HL-60 (cell line): Measurements from ENCODE around the gene RFFL.
"Not testable (repeated sequence)": the region's sequence is repeated elsewhere in the genome, so short reads cannot be mapped to it uniquely, and the experiment has no call there.

Experiments
- DNase-seq, 2 experiments: peaks; one replicate each; pipeline ENCODE4 v3.0.0-alpha.2; 2010 to 2020; ENCODE audit warnings: low read depth in 1 of 2, low spot score in 1 of 2
- H3K27ac ChIP-seq: fragments of 250-450 bp; sonication (Bioruptor Pico); replicated peaks from 2 replicates; pipeline ENCODE4 v1.5.1; 2020; ENCODE audit warnings: mild to moderate bottlenecking, moderate library complexity
- H3K27me3 ChIP-seq: fragments of 250-450 bp; sonication (Bioruptor Pico); 2 replicates; pipeline ENCODE4 v1.5.1; 2021; ENCODE audit warnings: mild to moderate bottlenecking, moderate library complexity; ENCODE audit not compliant: insufficient read depth, poor library complexity, severe bottlenecking
- H3K4me3 ChIP-seq: replicated peaks from 2 replicates; pipeline ENCODE4 v1.5.1; 2011; ENCODE audit warnings: mild to moderate bottlenecking, control low read depth, low read length; ENCODE audit not compliant: insufficient read depth
- CTCF ChIP-seq: IDR thresholded peaks from one replicate; pipeline ENCODE4 v1.5.1; 2011; ENCODE audit warnings: low read length, control low read depth, inconsistent platforms; ENCODE audit not compliant: insufficient read depth
- GABPA ChIP-seq: IDR thresholded peaks from 2 replicates; pipeline ENCODE4 v1.6.1; 2012; ENCODE audit warnings: low read depth
- POLR2AphosphoS5 ChIP-seq: IDR thresholded peaks from 2 replicates; pipeline ENCODE4 v1.6.1; 2012; ENCODE audit warnings: low read depth
- SPI1 ChIP-seq: IDR thresholded peaks from 2 replicates; pipeline ENCODE4 v1.6.1; 2012; ENCODE audit warnings: low read depth, mild to moderate bottlenecking, borderline replicate concordance
- TF ChIP-seq, protein P1 (sequence below): IDR thresholded peaks from 2 replicates; pipeline ENCODE4 v1.6.1; 2012; ENCODE audit warnings: low read depth; ENCODE audit not compliant: insufficient replicate concordance

The RFFL gene

GRCh38 chr17:35048685-35049379, 14.7 kb downstream of the RFFL start:
- TF ChIP-seq CTCF (no peak), SPI1 (no peak), POLR2AphosphoS5 (no peak), GABPA (no peak)
- Histone ChIP-seq H3K27ac (no peak overlapping the region), H3K27me3 (no peaks in the 10 kb centered on the region), H3K4me3 (no peak overlapping the region)
- DNase-seq = no peak

- H3K27ac ChIP-seq = no peak overlapping the region
- no peak overlapping the region for H3K4me3 ChIP-seq
- no peak for DNase-seq
- no peaks in the 10 kb centered on the region for H3K27me3 ChIP-seq
- TF ChIP-seq, protein P1, sequence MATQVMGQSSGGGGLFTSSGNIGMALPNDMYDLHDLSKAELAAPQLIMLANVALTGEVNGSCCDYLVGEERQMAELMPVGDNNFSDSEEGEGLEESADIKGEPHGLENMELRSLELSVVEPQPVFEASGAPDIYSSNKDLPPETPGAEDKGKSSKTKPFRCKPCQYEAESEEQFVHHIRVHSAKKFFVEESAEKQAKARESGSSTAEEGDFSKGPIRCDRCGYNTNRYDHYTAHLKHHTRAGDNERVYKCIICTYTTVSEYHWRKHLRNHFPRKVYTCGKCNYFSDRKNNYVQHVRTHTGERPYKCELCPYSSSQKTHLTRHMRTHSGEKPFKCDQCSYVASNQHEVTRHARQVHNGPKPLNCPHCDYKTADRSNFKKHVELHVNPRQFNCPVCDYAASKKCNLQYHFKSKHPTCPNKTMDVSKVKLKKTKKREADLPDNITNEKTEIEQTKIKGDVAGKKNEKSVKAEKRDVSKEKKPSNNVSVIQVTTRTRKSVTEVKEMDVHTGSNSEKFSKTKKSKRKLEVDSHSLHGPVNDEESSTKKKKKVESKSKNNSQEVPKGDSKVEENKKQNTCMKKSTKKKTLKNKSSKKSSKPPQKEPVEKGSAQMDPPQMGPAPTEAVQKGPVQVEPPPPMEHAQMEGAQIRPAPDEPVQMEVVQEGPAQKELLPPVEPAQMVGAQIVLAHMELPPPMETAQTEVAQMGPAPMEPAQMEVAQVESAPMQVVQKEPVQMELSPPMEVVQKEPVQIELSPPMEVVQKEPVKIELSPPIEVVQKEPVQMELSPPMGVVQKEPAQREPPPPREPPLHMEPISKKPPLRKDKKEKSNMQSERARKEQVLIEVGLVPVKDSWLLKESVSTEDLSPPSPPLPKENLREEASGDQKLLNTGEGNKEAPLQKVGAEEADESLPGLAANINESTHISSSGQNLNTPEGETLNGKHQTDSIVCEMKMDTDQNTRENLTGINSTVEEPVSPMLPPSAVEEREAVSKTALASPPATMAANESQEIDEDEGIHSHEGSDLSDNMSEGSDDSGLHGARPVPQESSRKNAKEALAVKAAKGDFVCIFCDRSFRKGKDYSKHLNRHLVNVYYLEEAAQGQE = no peak
- TF ChIP-seq GABPA (no peak), POLR2AphosphoS5 (no peak), SPI1 (no peak), CTCF (no peak)
Observed at GRCh38 chr17:35046740-35047283, 16.7 kb downstream of the RFFL start.

DNA sequence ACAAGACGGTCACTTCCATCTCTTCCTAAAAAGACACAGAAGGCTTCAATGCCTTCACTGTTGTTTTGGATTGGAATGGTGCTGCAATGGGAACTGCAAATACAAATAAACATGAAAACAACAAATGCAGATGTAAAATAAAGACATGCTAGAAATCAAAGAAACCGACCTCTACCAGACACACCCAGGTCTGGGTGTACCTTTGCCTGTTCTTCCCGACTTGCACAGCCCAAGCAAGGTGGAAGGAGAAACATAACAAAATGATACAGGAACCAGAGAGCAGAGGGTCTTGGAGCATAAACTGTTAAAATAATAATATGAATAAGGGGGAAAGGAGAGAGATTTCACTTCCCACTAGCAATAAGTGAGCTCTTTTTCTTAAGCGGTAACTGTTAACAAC, 17.3 kb downstream of the RFFL start:
- Histone ChIP-seq H3K4me3 (no peak overlapping the region), H3K27me3 (no peaks in the 10 kb centered on the region), H3K27ac (no peak overlapping the region)
- TF ChIP-seq CTCF (no peak), GABPA (no peak), SPI1 (no peak), POLR2AphosphoS5 (no peak)
- TF ChIP-seq, protein P1 = no peak
- DNase-seq = no peak

GRCh38 chr17:35045458-35045979, 18.0 kb downstream of the RFFL start:
- DNase-seq = not testable (repeated sequence)

More at GRCh38 chr17:35045458-35045979, 18.0 kb downstream of the RFFL start:
- H3K27ac ChIP-seq, H3K27me3 ChIP-seq, H3K4me3 ChIP-seq: not testable (repeated sequence)
